ENCODE data around the gene MED29. TPM values are rescaled to one million over a fixed set of nuclear protein-coding genes. Genes with fewer than 3 reads are reported as not detected.
A peak's percentile ranks its signal among the peaks of the same experiment; 100 is the strongest.

MED29 gene
- polyA plus RNA-seq (2011; rRNA removed) (55.7 and 57.5 TPM in 2 replicates), polyA plus RNA-seq (2017; fragmentation: RNase III; extraction: RNeasy Plus Mini Kit Qiagen cat#74134 plus additional on column Dnase treatment) (47.7 to 50.7 TPM (median 48.7 TPM) in 3 replicates), polyA minus RNA-seq (2011; rRNA and poly(A)+ RNA removed) (48.8 and 57.0 TPM in 2 replicates)
- polyA plus RNA-seq (2012; cell fraction: cytosol; rRNA removed): 62.4 and 81.8 TPM in 2 replicates
- 48.3 and 60.2 TPM in 2 replicates for polyA plus RNA-seq (2012; cell fraction: nucleus; rRNA removed)

DNA sequence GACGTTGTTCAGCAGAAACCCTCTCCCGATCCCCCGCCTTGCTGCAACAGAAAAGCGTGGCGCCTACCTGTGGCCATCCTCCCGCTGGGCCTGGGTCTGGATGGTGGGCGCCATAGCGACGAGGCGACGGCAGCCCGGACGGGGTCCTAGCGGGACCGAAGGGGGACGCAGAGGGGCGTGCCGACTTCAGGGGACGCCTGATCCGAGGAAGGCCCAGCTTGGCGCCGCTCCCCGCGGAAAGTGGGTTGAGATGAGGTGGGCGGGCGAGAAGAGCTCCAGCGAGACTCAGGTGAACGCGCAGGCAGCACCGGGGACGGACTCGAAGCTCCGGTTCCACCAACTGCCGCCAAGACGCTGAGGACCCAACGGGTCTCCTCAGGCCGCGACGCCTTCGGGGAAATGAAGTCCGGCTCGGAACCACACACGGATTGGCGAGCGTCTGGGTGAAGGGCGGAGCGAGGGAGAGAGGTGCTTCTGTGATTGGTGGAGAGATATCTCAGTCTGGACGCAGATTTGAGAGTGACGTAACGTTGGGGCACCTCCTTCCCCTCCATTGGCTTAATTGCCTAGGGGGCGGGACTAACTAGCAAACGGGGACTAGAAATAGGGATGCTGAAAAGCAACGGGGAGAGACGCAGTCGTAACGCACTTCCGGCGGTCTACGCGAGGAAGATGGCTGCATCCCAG, at the start of gene MED29, which contains the start of gene PAF1:
Gene MED29 (plus strand): TSS at position 628 of the 687 bp plus-strand sequence. CDS start 45 bp downstream, at position 673.
Gene PAF1 (minus strand): TSS at position 356 of the 687 bp plus-strand sequence. CDS start 242 bp downstream, at position 114.
- Histone ChIP-seq H3K9me3 (no peaks in the 10 kb centered on the region), H3K4me2 (peak within 1 kb of the TSS; percentile 91), H3K27ac (peak within 1 kb of the TSS; percentile 89 to 90), H3K4me3 (peak within 1 kb of the TSS; percentile 68), H3K4me1 (peaks cover 15% of the 10 kb centered on the region; the same call in 2 of the 3 replicates)
- ChIA-PET POLR2A (interaction anchor here (0.6 to 2.3 kb wide), 22 partner anchors 9 to 279 kb away, joined by 3 to 62 read pairs (median 7); partner anchors contain the start of genes PLEKHG2, RPS16, SAMD4B and SUPT5H), CTCF (interaction anchor here (0.6 to 21.4 kb wide), 17 partner anchors 9 to 280 kb away, joined by 3 to 457 read pairs (median 6); partner anchors contain the start of genes EID2B, PLEKHG2, RPS16 and SAMD4B)
- TF ChIP-seq HOXB5 (CRISPR knock-in tag; IDR thresholded peaks at IDR 0.05) (0 out of 2 replicates have a peak, but pooled peaks have one; percentile 57), CHD2 (IDR thresholded peaks at IDR 0.05; ENCODE audit: low read length, partially characterized antibody) (peak; percentile 8), MYC (IDR thresholded peaks at IDR 0.05; ENCODE audit: borderline replicate concordance, low read length) (peak; percentile 15), PHF8 (IDR thresholded peaks at IDR 0.05; ENCODE audit: borderline replicate concordance, low read depth) (peak; percentile 77), CTCF (IDR thresholded peaks at IDR 0.05) (no peak), FOSB (CRISPR knock-in tag; IDR thresholded peaks at IDR 0.05) (no peak), E2F6 (IDR thresholded peaks at IDR 0.05; ENCODE audit: borderline replicate concordance, low read depth) (peak; percentile 83), JUN (IDR thresholded peaks at IDR 0.05) (peak; percentile 97), CBX2 (IDR thresholded peaks at IDR 0.05; ENCODE audit: borderline replicate concordance, low read depth) (no peak), CEBPB (IDR thresholded peaks at IDR 0.05) (peak in 1 of 2 experiments; percentile 74; a peak in 2 of 4 replicates), MAZ (IDR thresholded peaks at IDR 0.05; ENCODE audit: borderline replicate concordance, low read depth, low read length) (0 out of 2 replicates have a peak, but pooled peaks have one; percentile 12), NR3C1 (IDR thresholded peaks at IDR 0.05) (no peak), RAD21 (conservative IDR thresholded peaks at IDR 0.05 in 1 of 2, IDR thresholded peaks at IDR 0.05 in 1 of 2) (no peak; a peak in 1 of 5 replicates), BCL3 (IDR thresholded peaks at IDR 0.05) (peak; percentile 89; the same call in 2 of the 3 replicates), EHF (CRISPR knock-in tag; IDR thresholded peaks at IDR 0.05) (no peak), GATA3 (IDR thresholded peaks at IDR 0.05; ENCODE audit: borderline replicate concordance) (peak; percentile 30), ZFP36 (IDR thresholded peaks at IDR 0.05; ENCODE audit: borderline replicate concordance, partially characterized antibody) (no peak), POLR2A (IDR thresholded peaks at IDR 0.05; ENCODE audit: low read length) (peak; percentile 99), CHD4 (IDR thresholded peaks at IDR 0.05; ENCODE audit: borderline replicate concordance) (no peak), TP53 (CRISPR knock-in tag; IDR thresholded peaks at IDR 0.05) (0 out of 2 replicates have a peak, but pooled peaks have one; percentile 58), RNF2 (IDR thresholded peaks at IDR 0.05; ENCODE audit: borderline replicate concordance, low read depth) (no peak), ZSCAN20 (CRISPR knock-in tag; IDR thresholded peaks at IDR 0.05) (no peak), SMC3 (IDR thresholded peaks at IDR 0.05) (0 out of 3 replicates have a peak, but pooled peaks have one; percentile 17), RARB (CRISPR knock-in tag; IDR thresholded peaks at IDR 0.05) (no peak), KDM5A (IDR thresholded peaks at IDR 0.05) (0 out of 2 replicates have a peak, but pooled peaks have one; percentile 29), TFCP2L1 (CRISPR knock-in tag; IDR thresholded peaks at IDR 0.05) (no peak), RFX5 (IDR thresholded peaks at IDR 0.05) (peak; percentile 74; the same call in 1 of the 2 replicates), EHMT2 (IDR thresholded peaks at IDR 0.05; ENCODE audit: low read depth) (no peak), BHLHE40 (IDR thresholded peaks at IDR 0.05; ENCODE audit: low read depth, low read length) (no peak)
- TF ChIP-seq, protein P1, sequence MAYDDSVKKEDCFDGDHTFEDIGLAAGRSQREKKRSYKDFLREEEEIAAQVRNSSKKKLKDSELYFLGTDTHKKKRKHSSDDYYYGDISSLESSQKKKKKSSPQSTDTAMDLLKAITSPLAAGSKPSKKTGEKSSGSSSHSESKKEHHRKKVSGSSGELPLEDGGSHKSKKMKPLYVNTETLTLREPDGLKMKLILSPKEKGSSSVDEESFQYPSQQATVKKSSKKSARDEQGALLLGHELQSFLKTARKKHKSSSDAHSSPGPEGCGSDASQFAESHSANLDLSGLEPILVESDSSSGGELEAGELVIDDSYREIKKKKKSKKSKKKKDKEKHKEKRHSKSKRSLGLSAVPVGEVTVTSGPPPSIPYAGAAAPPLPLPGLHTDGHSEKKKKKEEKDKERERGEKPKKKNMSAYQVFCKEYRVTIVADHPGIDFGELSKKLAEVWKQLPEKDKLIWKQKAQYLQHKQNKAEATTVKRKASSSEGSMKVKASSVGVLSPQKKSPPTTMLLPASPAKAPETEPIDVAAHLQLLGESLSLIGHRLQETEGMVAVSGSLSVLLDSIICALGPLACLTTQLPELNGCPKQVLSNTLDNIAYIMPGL (CRISPR knock-in tag; IDR thresholded peaks at IDR 0.05; ENCODE audit: borderline replicate concordance): peak; percentile 75; the same call in 1 of the 2 replicates
- TF ChIP-seq, protein P2, sequence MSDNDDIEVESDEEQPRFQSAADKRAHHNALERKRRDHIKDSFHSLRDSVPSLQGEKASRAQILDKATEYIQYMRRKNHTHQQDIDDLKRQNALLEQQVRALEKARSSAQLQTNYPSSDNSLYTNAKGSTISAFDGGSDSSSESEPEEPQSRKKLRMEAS (IDR thresholded peaks at IDR 0.05): peak; percentile 79
- TF ChIP-seq, protein P3, sequence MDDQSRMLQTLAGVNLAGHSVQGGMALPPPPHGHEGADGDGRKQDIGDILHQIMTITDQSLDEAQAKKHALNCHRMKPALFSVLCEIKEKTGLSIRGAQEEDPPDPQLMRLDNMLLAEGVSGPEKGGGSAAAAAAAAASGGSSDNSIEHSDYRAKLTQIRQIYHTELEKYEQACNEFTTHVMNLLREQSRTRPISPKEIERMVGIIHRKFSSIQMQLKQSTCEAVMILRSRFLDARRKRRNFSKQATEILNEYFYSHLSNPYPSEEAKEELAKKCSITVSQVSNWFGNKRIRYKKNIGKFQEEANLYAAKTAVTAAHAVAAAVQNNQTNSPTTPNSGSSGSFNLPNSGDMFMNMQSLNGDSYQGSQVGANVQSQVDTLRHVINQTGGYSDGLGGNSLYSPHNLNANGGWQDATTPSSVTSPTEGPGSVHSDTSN (IDR thresholded peaks at IDR 0.05): peak; percentile 93
- WGBS (ENCODE audit: missing lambda C conversion rate): 1% methylated on average over 60 of the region's 60 CpGs
- peak; percentile 100 for FAIRE-seq
- peak; percentile 91 to 97 for ATAC-seq
- peak; percentile 100 for DNase-seq (ENCODE audit: low read depth in 1 of 2, low spot score in 1 of 2)
